Measurements from ENCODE around the gene ANKZF1.

Gene ANKZF1

GRCh38 chr2:219210196-219210885 is 19.3 kb upstream of the ANKZF1 start:
- no peak overlapping the region for H3K27ac ChIP-seq
- no peak overlapping the region for H3K4me2 ChIP-seq
- peaks cover 15% of the 10 kb centered on the region for H3K4me1 ChIP-seq (ENCODE audit: low read depth, poor library complexity, severe bottlenecking)
- H3K9ac ChIP-seq = no peak overlapping the region
- H3K79me2 ChIP-seq (ENCODE audit: insufficient read depth, low read depth) = no peaks in the 10 kb centered on the region
- no peak overlapping the region for H3K4me3 ChIP-seq (IDR thresholded peaks at IDR 0.05; ENCODE audit: insufficient read depth, low read depth, low read length)
- no peak for TF ChIP-seq CTCF (conservative IDR thresholded peaks at IDR 0.05; ENCODE audit: low read depth, low read length)
- H3K27me3 ChIP-seq (ENCODE audit: insufficient read depth, low read depth) = no peaks in the 10 kb centered on the region
- H3K36me3 ChIP-seq (ENCODE audit: insufficient read depth) = no peaks in the 10 kb centered on the region
- no peak overlapping the region for H2AFZ ChIP-seq (ENCODE audit: low read depth)
- no peaks in the 10 kb centered on the region for H4K20me1 ChIP-seq (ENCODE audit: insufficient read depth)

- Histone ChIP-seq H3K27ac (no peak overlapping the region), H3K4me1 (ENCODE audit: low read depth, poor library complexity, severe bottlenecking) (peaks cover 9% of the 10 kb centered on the region), H3K79me2 (ENCODE audit: insufficient read depth, low read depth) (no peaks in the 10 kb centered on the region), H2AFZ (ENCODE audit: low read depth) (no peak overlapping the region), H3K9ac (no peak overlapping the region), H3K27me3 (ENCODE audit: insufficient read depth, low read depth) (no peaks in the 10 kb centered on the region), H4K20me1 (ENCODE audit: insufficient read depth) (no peaks in the 10 kb centered on the region), H3K4me2 (no peak overlapping the region), H3K4me3 (IDR thresholded peaks at IDR 0.05; ENCODE audit: insufficient read depth, low read depth, low read length) (no peak overlapping the region), H3K36me3 (ENCODE audit: insufficient read depth) (no peaks in the 10 kb centered on the region)
- TF ChIP-seq CTCF (conservative IDR thresholded peaks at IDR 0.05; ENCODE audit: low read depth, low read length) = no peak
These were observed 18.7 kb upstream of the ANKZF1 start for GRCh38 chr2:219210886-219211362.

DNA sequence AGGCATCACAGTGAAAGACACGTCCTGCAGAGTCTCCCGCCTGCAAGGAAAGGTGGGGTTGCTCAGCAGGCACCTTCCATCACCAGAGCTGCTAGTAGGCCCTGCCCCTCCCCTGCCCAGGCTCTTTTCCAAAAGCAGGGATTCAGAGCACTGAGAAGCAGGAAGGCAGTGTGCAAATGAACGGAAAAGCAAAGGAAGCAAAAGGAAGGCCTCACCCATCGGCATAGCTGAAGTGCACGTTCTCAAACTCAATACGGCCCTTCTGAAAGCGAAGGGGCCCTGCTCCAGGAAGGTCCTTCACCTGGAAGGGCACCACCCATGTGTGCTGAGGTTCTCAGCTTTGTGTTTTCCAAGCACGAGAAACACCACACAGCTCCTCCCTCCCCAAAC is 16.6 kb upstream of the ANKZF1 start:
- no peaks in the 10 kb centered on the region for H3K27me3 ChIP-seq (ENCODE audit: insufficient read depth, low read depth)
- no peak overlapping the region for H3K4me2 ChIP-seq
- H2AFZ ChIP-seq (ENCODE audit: low read depth) = no peak overlapping the region
- no peak overlapping the region for H3K4me3 ChIP-seq (IDR thresholded peaks at IDR 0.05; ENCODE audit: insufficient read depth, low read depth, low read length)
- H3K27ac ChIP-seq = no peak overlapping the region
- no peak for TF ChIP-seq CTCF (conservative IDR thresholded peaks at IDR 0.05; ENCODE audit: low read depth, low read length)
- H3K36me3 ChIP-seq (ENCODE audit: insufficient read depth) = no peaks in the 10 kb centered on the region
- peaks cover 14% of the 10 kb centered on the region for H3K4me1 ChIP-seq (ENCODE audit: low read depth, poor library complexity, severe bottlenecking)
- H3K9ac ChIP-seq = no peak overlapping the region
- no peaks in the 10 kb centered on the region for H3K79me2 ChIP-seq (ENCODE audit: insufficient read depth, low read depth)
- no peaks in the 10 kb centered on the region for H4K20me1 ChIP-seq (ENCODE audit: insufficient read depth)

DNA sequence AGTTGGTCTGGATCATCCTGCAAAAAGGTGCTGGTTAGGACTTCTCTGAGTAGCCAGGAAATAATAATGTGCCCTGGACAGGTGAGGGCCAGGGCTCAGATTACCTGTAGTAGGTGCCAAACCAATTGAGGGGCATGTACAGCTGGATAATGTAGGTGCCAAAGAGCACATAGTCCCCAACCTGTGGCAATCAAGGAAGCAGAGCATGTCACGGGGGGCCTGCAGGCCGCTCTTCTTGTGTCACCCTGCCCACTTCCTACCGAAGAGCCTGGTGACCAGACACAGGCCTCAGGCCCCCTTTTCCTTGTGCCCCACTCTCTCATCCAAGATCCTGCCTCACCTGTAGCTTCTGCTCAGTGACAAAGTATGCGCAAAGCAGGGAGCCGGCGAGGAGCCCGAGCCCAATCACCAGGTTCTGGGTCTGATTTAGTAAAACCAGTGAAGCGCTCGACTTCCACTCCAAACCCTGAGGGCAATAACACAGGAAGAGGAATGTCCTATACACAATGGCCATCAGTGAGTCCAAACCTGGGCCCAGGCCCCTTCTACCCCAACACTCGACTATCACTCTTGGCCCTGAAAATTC is 16.0 kb upstream of the ANKZF1 start:
- no peak overlapping the region for H3K9ac ChIP-seq
- H3K36me3 ChIP-seq (ENCODE audit: insufficient read depth) = no peaks in the 10 kb centered on the region
- H3K79me2 ChIP-seq (ENCODE audit: insufficient read depth, low read depth) = no peaks in the 10 kb centered on the region
- no peaks in the 10 kb centered on the region for H3K27me3 ChIP-seq (ENCODE audit: insufficient read depth, low read depth)
- H3K4me1 ChIP-seq (ENCODE audit: low read depth, poor library complexity, severe bottlenecking) = peaks cover 14% of the 10 kb centered on the region
- H3K4me2 ChIP-seq = no peak overlapping the region
- no peak overlapping the region for H2AFZ ChIP-seq (ENCODE audit: low read depth)
- TF ChIP-seq CTCF (conservative IDR thresholded peaks at IDR 0.05; ENCODE audit: low read depth, low read length) = no peak
- no peak overlapping the region for H3K4me3 ChIP-seq (IDR thresholded peaks at IDR 0.05; ENCODE audit: insufficient read depth, low read depth, low read length)
- no peak overlapping the region for H3K27ac ChIP-seq
- H4K20me1 ChIP-seq (ENCODE audit: insufficient read depth) = no peaks in the 10 kb centered on the region

Measured in KMS-11 (cell line).